Stimulated activated CD4-positive, alpha-beta T cell treated with anti-CD3 and anti-CD28 coated beads, TNF-alpha, amount 100 ng/mL, for 4 hours (primary cell): ENCODE data around the gene FGD5.

ENCODE experiments used
- DNase-seq, 3 experiments: peaks; one replicate each; pipeline ENCODE4 v3.0.0-alpha.2; 2020; ENCODE audit warnings: low read depth in 3 of 3

Gene FGD5

DNA sequence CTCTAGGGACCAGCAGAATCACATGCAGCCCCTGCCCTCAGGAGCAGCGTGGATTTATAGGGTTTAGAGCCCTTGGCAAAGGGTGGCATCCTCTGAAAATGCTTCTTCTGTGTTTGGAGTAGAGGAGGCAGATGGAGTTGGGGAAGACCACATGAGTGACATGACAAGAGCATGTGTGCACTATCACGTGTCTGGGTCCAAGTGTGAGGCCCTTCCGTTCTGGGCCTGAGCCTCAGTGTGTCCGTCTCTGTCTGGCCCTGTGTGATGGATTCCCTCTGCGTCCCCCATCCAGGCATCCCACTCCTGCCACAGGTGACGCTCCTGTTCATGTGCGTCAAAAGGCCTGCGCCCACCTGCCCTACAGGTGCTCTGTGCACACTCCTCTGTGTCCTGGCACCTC lies 30.1 kb downstream of the FGD5 start:
- DNase-seq = no peak

DNA sequence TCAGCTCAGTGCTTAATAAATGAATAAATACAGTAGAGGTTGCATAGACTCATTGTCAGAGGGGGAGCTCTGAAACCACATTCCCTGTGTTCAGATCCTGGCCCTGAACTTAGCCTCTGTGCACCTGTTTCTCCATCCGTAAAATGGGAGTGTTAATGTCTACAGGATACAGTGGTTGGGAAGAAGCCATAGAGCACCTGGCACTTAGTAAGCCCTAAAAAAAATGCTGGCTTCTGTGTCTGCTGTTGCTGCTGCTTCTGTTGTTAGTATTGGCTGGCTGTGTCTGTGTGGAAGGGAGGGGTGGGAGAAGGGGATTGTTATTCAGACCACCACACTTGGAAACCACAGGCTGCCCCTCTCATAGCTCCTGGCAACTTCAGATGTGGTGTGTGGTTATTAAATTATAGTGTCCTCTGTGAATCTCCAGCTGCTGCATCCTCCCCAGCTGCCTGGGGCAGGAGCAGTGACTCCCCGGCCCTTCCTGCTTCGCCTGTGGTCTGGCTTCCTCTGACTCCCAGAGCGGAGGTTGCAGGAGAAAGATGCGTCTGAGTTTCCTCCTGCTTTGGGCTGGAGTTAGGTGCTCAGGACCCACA lies 31.0 kb downstream of the FGD5 start:
- no peak for DNase-seq

DNA sequence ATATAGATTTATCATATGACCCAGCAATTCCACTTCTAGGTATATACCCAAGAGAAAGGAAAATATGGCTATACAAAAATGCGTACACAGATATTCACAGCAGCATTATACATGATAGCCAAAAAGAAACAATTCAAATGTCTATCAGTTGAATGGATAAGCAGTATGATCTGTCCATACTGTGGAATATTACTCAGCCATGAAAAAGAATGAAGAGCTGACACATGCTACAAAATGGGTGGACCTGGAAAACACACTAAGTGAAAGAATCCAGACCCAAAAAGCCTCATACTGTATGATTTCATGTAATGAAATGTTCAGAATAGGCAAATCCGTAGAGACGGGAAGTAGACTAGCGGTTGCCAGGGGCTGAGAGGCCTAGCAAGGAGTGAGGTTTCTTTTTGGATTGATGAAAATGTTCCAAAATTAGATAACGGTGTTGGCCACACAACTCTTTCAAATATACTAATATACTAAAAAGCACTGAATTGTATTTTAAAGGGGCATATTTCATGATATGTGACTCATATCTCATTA lies 33.4 kb downstream of the FGD5 start:
- DNase-seq = no peak

DNA sequence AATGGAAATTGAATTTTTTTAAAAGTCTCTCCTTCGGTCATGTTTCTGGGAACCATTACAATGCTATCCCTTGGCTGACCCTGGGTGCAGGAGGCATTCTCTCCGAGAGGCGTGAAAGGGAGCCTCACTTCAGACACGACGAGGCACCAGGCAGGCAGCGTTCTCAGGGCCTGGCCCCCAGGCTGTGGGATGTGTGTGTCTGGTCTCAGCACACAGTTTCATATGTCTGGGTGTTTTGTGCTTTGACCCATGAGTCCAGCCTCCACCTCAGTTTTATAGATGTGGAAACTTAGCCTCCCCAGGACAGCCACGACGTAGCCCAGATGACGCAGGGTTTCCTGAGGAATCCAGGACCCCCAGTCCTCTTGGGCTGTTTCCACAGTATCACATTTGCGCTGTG lies 34.0 kb downstream of the FGD5 start:
- DNase-seq = no peak

DNA sequence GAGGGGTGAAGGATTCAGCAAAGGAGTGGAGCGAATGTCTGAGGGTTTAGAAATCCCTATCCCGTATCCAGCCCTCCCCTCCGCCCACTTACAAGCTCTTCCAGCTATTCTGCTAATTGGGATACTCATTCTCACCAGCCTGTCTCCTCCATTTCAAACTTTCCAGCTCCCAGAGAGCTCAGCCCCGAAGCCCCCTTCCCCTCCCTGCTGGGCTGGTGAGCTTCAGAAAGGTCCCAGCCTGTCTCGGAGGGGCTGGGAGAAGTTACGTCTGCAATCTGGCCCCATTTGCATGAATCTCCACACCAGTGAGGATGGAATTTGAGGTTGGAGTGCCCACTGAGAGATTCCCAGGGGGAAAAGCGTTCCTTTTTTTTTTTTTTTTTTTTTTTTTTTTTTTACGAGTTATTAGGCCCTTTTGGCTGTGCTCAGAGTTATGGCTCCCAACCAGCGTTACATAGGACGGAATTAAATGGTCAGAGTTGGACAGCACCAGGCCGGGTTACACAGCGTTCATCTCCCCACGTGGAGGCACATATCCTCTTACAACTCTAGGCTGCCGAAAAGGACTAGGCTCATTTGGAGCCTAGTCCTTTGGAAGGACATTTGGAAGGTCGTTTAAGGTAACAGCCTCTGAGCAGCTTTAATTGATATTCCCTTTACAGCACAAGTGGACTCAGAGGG lies 34.6 kb downstream of the FGD5 start:
- no peak for DNase-seq

DNA sequence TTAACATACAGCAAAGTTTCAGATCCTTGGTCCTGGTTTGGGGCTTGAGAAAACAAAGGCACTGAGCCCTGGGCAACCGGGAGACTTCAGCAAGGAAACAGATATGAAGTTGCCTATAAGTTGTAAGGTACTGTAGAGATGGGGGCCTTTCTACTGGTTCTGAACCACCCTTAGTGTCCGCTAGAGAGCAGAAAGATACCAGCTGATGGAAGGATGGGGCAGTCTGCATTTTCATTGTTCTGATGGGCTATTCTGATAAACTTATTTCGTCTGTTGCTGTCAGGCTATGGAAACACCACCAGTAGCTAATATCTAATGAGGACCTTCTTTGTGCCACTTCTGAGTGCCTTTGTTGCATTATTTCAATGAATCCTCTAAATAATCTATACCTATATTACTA lies 38.7 kb downstream of the FGD5 start:
- no peak for DNase-seq

DNA sequence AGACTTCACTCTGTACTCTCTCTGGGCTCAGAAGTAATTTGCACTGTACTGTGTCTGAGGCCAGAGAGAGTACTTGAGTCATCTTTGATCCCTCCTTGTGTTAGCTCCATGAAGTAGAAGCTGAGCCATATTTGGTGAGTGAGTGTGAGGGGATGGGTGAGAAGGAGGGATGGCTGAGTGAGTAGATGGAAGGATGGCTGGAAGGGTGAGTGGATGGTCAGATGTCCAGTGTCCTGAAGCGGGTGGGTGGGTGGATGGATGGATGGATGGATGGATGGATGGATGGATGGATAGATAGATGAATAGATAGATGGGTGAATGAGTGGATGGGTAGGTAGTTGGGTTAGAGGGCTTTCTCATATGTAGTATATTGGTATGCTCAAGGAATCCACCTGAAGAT lies 39.3 kb downstream of the FGD5 start:
- no peak for DNase-seq

DNA sequence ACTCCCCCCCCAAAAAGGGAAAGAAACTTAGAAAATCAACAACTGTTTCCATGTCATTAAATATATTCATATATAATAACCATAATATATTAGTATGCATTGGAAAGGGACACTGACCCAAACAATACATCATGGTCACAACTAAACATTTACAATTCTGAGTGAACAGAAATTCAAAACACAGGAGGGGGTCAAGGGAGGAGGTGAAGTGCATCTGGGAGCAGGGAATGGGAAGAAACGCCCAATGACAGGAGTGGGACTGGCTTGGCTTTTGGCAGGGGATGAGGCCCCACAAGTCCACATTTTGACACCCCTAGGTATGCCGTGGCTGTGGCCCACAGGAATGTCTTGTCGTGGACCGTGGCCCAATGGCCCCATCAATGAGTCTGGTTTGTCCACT lies 41.1 kb downstream of the FGD5 start:
- no peak for DNase-seq

DNA sequence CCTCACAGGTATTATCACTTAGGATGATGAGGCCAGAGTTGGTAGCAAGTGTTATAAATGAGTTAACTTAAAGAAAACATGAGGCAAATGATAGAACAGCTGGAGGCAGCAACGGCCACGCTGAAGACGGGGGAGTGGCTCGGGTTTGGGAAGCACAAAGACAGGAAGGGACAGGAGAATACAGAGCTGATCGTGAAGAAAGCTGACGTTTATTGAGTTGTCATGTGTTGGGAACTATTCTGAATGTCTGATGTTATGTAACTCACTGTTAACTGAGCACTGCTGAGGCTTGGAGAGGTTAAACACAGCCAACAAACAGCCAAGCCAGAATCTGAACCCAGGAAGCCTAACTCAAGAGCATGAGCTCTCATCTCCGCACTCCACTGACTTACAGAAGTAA lies 42.3 kb downstream of the FGD5 start:
- no peak for DNase-seq

DNA sequence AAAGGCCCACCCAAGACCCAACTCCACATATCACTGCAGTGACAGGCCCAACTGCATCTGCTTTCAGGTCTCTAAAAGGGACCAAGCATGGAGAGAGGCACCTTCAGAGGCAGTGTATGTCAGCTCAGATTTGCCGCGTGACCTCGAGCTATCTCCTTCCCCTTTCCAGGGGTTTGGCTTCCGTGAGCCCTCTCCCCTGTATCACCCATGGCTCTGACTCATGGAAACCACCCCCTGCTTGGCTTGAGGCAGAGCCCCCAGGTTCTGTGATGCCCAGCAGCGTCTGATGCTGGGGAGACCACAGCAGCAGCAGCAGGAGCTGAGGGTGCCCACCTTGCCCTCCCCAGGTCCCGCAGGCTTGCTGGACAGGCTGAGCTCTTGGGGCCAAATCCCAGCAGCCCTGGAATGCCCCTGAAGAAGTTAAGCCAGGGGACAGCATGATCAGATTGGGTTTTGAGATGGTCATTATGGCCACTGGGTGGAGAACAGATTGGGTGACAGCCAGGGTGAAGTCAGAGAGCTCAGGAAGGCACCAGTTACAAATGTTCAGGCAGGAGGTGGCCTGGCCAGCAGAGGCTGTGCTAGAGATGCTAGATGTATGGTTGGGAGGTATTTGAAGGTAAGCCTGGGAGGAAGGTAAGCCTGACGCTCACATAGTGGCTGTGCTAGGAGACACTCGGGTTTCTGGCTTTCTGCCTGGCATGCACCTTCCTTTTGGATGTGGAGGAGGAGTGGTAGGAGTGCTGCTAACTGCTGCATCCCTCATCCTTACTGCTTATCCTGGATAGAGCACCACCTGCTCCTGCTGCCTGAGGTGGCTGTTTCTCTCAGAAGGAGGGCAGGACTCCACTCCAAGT lies 42.9 kb downstream of the FGD5 start:
- DNase-seq = no peak

DNA sequence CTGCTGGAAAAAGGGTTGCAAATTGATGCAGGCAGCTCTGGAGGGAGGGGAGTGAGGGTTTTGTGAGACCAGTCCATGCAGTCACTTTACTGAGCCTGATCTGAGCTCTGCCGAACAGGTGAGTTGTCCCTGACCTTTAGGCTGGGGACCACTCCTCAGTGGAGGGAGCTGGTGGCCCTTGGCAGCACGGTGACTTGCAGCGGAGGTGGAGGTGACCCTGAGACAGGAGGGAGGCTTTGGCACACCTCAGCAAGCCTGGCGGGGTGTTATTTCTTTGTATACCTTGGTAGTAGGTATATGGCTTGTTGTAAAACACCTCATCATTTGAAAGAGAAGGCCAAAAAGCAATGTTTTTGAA lies 43.5 kb downstream of the FGD5 start:
- DNase-seq = no peak

DNA sequence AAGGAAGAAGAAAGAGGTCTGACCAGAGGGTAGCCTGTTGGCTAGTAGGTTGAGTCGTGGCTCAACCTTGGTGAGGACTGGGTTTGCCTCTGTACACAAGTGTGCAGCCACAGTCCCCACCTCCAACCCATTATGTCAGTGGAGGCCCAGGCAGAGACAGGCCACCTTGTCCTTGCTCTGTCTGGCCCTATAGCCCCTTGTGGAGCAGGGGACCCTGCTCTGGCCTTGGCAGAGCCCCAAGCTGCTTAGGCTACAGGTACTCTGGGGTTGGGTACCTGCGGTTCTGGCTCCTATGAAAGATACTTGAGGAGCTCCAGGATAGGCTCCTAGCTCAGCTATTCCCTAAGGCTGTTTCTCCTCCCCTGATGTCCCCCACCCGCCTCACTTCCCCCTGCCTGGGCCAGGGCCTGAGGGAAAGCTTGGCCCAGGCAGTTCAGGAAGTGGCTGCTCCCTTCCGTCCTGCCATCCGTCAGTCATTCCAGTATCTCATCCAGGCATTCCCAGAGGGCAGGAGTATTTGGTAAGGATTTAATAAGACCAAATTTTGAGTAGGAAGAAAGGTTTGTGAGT lies 44.0 kb downstream of the FGD5 start:
- DNase-seq = no peak

DNA sequence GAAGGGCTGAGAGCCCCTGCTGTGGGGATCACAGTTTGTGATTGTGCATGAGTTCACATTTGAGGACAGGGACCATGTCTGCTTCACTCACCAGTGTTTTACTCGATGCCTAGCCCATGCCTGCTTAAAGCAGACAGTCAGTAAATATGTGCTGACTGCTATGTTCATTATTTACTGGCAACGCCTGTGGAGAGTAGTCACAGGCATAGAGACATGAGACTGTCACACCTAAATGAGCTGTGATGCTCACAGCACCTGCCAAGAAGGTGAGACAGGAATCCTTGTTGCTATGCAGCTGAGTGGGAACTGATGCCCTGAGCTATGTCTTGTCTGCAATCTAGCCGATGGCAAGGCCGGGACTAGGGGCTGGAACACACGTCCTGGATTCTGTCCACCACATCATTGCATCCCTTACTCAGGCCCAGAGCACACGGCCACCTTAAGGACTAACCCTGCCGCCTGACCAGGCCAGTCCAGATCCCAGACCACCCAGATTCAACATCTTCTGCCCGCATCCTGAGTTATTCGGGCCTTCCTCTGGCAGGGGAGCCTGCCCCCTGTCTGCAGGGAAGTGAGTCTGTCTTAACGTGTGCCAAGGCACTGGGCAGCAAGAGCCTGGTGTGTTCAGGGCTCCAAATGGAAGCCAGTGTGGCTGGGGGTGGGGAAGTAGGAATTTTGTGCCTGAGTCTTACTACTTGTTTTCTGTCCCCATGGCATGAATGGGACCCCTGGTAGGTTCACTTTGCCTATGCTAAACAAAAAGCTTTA lies 44.8 kb downstream of the FGD5 start:
- DNase-seq = no peak

DNA sequence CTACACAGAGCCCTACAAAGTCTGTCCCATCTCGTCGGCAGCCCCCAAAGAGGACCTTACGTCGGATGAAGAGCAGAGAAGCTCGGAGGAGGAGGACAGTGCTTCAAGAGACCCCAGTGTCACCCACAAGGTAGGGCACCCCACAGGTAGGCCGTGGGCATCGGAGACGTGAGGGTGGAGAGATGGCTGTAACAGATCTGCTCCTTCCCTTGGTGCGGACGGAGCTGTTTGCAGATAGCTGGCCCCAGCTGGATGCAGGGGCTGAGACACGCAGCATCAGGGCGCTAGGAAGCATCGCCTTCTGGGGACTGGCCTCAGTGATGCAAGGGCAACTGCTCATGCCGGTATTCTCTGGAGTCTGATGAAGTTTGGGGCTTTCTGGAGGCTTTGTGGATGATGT lies 45.4 kb downstream of the FGD5 start:
- no peak for DNase-seq

DNA sequence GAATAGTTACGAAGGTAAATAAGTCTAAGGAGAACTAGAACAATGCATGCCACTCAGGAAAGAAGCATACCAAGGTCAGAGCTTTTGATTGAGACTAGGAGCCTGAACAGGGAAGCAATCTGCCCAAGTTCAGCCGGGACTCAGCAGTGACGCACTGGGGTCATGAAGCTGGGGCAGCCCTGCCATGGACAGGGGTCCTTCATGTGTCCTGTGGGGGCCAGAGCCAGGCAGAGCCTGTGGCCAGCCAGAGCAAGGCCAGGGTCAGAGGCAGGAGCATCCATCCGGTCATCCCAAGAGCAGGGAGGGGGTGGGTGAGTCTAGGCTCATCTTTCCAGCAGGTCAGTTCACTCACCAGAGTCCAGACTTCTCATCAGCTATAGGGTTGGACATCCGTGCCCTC lies 47.9 kb downstream of the FGD5 start:
- DNase-seq = no peak

DNA sequence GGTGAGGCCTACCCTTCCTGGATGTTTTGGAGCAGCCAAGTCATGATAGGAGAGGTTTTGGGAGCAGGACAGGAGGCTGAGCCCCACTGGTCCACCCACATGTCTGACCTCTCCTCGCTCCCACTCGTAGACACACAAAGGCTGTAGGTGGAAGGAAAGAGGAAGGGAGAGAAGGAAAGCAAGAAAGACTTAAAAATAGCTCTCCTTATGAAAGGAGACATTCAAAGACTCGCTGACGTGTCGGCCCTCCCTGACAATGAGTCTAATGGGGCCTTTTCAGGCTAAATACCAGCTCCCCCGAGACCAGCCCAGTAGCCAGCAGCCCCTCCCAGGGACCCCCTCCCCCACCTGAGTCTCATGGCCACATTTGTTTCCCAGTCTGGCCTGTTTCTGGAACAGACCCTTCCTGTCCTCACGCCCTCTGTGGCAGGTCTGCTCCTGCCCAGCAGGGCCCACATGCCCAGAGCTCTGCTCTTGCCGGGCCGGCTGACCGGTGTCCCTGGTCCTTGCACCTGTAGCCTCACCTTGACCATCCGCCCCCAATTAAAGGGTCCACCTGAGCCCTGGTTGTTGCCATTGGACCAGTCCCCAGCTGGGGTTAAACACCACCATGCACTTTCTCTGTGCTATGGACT lies 49.3 kb downstream of the FGD5 start:
- no peak for DNase-seq

DNA sequence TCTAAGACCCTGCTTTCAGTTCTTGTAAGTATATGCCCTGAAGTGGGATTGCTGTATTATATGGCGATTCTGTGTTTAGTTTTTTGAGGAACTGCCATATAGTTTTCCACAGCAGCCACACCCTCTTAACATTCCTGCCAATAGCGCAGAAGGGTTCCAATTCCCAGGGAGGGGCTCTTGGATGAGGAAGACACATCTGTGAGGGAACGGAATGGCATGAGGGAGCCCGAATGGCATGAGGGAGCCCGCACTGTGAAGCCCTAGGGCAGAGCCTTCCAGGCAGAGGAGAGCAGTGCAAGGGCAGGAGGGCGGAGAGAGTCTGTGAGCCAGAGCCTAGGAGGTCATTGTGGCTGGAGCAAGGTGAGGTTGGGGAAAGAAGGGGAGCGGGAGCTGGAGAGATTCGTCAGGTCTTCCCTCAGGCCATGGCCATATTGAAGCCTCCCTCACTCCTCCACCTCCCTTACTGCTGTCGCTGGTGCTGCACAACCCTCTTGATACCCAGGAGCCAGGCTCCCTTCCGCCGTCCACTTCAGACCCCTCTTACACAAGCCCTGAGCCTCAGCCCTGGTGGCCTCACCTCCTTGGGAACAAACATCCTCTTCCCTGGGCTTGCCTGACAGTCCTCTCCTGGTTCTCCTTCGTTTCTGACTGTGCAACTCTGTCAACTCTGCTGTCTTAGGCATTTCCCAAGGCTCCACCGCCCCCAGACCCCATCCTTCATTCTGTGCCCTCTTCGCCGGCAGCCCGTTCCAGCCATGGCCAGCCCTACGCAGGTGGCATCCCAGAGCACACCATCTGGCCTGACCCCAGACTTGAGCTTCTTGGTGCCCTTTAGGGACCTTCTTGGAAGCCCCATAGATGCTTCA lies 51.4 kb downstream of the FGD5 start:
- DNase-seq = no peak

DNA sequence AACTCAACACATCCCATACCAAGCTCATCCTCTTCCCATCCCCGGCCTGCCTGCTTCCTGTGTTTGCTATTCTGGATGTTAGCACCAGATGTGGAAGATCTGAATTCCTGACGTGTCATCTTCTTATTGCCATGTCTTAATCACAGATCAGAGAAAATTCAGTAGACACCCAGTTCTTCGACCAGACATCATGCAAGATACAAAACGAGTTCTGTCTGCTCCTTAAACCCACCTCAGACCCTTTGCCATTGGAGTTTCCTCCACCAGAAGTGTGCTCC lies 52.0 kb downstream of the FGD5 start:
- DNase-seq = no peak

DNA sequence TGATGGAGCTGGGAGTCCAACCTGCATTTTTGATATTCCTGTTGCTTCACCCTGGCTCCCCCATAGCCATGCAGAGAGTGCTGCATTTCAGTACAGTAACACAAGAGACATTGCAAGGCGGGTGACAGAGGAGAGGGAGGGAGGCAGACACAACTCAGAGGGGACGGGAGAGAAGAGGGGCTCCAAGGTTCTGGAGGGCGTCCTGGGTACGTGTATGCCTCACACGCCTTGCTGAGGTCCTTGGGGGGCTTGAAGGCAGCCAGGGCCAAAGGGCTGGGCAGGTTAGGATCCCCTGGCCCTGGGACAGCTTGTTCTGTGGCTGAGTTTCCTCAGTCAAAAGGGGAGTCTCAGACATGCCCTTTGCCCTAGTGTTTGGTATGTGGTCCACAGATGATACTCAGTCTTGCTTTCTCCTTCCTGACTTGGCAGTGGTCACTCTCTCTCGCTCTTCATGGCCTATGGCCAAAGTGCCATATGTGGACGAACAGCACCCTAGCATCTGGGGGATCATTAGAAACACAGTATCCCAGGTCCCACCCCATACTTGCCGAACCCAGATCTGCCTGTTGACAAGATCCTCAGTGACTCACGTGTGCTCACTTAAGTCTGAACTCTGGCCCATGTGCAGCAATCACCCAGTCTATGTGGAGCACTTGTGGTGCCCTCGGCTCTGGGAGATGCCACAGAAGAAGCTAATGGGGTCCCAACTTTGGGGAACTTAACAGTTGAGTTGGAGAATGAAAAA lies 52.9 kb downstream of the FGD5 start:
- no peak for DNase-seq

DNA sequence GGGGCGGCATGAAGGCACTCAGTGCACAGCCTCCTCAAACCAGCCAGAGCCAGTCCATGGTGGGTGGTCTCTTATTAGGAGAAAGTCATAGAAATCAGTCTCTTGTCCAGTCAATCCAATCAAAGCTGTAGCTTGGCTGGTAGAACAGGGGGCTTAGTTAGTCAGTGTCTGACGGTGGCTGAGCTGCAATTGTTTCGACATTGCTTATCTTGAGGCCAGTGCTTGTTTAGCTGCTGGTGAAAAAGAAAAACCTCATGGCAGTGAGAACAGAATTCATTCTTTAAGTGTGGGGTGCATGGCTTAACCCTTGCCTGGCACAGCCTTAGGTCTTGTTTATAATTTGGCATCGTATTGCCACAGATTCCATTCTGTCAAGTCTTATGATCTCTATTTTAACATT lies 53.9 kb downstream of the FGD5 start:
- DNase-seq = no peak
